Right cardiac atrium (tissue), 5 donors: ENCODE results near the gene C19orf44. TPM values are rescaled to one million over a fixed set of nuclear protein-coding genes. Genes with fewer than 3 reads are reported as not detected.

Experiments used
- ATAC-seq, 2 donors: fragments of 200-7000 bp; cut with Tn5 transposase; one replicate each; pipeline versions ENCODE4 v1.8.0 to v1.9.1; 2020; ENCODE audit warnings: moderate library complexity in 2 of 2, mild to moderate bottlenecking in 1 of 2
- DNase-seq, 3 donors: peaks; one replicate each; pipeline ENCODE4 v3.0.0-alpha.2; 2020
- H3K27ac ChIP-seq: one replicate; pipeline ENCODE4 v1.5.1; 2013; ENCODE audit warnings: mild to moderate bottlenecking, low read length, control low read depth, moderate library complexity
- H3K27me3 ChIP-seq: one replicate; pipeline ENCODE4 v1.6.1; 2013; ENCODE audit not compliant: control insufficient read depth, insufficient read depth
- H3K4me1 ChIP-seq: one replicate; pipeline ENCODE4 v1.6.1; 2013; ENCODE audit warnings: low read length; ENCODE audit not compliant: control insufficient read depth, insufficient read depth
- H3K4me3 ChIP-seq: one replicate; pipeline ENCODE4 v1.5.1; 2013; ENCODE audit warnings: low read length, control low read depth
- H3K9me3 ChIP-seq: one replicate; pipeline ENCODE4 v1.6.1; 2013; ENCODE audit warnings: low read length; ENCODE audit not compliant: control insufficient read depth
- WGBS: extraction: QIAGEN DNeasy Blood & Tissue Kit; methylation state at CpG from one replicate; pipeline ENCODE4 v1.1.7; 2013; 5-methylcytosine and 5-hydroxymethylcytosine counted together
- intact Hi-C, 4 donors: fragments of 100-400 bp; cut with DNase I; formaldehyde crosslinking; loops; one replicate each; pipeline versions ENCODE4 v1.11.0 to v1.14.0; 2022 to 2023
- polyA plus RNA-seq: library from polyadenylated mRNA; stranded (reverse); fragments of 200-250 nt; gene quantifications from one replicate; pipeline ENCODE4 v1.2.3, GENCODE V29; 2013
- total RNA-seq, 4 donors: library from RNA; stranded (reverse); fragmentation: NEBNext Ultra II Directional; extraction: Animal tissue kit (Norgen Biotek cat#: 25700); gene quantifications; one replicate each; pipeline ENCODE4 v1.2.1, GENCODE V29; 2021
- donor health status: healthy with polysubstance abuse.
- donor health status: DM: no; HTN: yes; CAD: no.
- donor health status: DM: no; HTN: no; CAD: no.
- donor health status: DM: no; HTN: yes; CAD: no; lungs with severe emphysema.
- donor health status: DM: yes; HTN: yes; CAD: no.

C19orf44 gene
- total and polyA plus RNA-seq, 5 donors: 3.3 to 4.2 (median 3.8) TPM

DNA sequence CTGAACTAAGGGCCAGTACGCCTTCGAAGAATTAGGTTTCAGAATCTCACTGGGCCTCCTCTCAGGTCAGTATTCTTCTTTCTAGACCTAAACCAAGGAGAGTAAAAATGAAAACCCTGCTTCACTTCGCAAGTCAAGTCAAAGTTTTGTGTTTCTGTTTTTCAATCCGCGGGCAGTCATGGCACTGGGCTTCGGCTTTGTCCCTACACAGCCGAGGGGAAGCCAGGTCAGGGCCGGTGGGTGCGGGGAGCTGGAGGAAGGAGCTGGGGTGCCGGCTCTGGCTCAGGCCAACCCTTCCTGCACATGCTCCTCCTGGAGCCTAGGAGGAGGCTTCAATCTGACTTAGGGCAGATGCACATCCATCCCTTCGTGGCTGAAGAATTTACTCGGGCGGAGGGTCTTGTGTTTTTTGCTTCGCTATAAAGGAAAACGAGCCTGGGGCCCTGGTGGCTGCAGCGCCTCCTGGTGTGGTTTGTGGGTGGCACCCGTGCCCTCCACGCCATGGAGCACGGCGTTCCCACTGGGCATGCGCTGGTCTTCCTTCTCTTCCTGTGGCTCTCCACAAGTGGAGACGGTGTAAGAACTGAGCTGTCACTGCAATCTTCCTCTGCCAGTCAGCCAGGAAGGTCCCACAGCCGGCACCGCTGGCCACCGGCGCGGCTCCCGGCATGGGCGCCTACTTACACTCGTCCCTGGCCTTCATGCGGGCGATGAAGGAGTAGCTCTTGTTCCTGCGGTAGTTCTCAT lies 22.5 kb downstream of the C19orf44 start:
- no peak for ATAC-seq
- intact Hi-C loops: no loop called here
- 83% methylated on average over 33 of the region's 33 CpGs for WGBS
- no peaks in the 10 kb centered on the region for H3K4me1 ChIP-seq
- H3K27me3 ChIP-seq: no peaks in the 10 kb centered on the region
- no peak overlapping the region for H3K4me3 ChIP-seq
- H3K27ac ChIP-seq: no peak overlapping the region
- H3K9me3 ChIP-seq: no peaks in the 10 kb centered on the region
- DNase-seq: no peak

GRCh38 chr19:16519230-16519687 lies 23.1 kb downstream of the C19orf44 start:
- no peaks in the 10 kb centered on the region for H3K27me3 ChIP-seq
- no peak overlapping the region for H3K4me3 ChIP-seq
- DNase-seq (no peak), ATAC-seq (no peak)
- H3K27ac ChIP-seq: no peak overlapping the region
- no peaks in the 10 kb centered on the region for H3K9me3 ChIP-seq
- intact Hi-C loops: no loop called here
- 92% methylated on average over 24 of the region's 24 CpGs for whole genome bisulfite sequencing
- no peaks in the 10 kb centered on the region for H3K4me1 ChIP-seq

DNA sequence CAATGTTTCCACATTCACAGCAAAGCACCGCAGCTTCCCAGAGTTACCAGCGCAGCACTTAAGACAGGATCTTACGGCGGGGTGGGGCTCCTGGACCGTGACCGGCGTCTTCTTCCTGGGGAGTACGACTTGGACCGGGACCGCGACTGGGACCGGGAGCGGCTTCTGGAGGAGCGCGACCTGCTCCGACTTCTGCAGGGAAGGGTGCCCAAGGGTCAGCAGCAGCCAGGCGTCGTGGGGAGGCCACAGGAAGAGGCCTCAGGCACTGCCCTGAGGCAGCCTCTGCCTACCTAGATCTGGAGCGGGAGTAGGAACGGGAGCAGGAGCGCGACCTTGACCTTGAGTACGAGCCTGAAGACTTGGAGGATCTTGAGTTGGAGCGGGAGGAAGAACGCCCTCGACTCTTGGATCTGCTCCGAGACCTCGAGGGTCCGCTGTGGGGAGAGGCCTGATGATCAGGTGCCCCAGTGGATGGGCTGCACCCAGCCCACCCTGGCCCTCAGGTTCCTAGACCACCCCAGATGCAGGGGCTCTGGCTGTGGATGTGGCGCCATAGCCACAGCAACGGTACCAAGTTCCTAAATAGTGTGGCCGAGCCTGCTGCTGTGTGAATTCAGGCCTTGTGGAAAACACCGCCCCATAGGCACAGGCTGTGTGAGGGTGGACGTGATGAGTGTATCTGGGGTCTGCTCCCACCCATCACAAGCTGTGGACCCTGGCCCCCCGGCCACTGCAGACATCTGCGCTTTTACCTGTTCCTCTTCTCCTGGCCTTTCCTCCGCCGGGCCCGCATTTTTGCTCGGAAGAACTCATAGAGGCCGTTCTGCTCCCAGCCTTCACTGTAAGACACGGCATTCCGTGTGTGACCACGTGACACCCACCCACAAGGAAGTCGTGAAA lies 24.1 kb downstream of the C19orf44 start:
- WGBS: 91% methylated on average over 45 of the region's 45 CpGs
- Histone ChIP-seq H3K27me3 (no peaks in the 10 kb centered on the region), H3K4me3 (no peak overlapping the region), H3K4me1 (no peaks in the 10 kb centered on the region), H3K9me3 (no peaks in the 10 kb centered on the region), H3K27ac (no peak overlapping the region)
- ATAC-seq: no peak
- peak in 1 of 3 donors; percentile 11 for DNase-seq
- intact Hi-C loops: no loop called here

DNA sequence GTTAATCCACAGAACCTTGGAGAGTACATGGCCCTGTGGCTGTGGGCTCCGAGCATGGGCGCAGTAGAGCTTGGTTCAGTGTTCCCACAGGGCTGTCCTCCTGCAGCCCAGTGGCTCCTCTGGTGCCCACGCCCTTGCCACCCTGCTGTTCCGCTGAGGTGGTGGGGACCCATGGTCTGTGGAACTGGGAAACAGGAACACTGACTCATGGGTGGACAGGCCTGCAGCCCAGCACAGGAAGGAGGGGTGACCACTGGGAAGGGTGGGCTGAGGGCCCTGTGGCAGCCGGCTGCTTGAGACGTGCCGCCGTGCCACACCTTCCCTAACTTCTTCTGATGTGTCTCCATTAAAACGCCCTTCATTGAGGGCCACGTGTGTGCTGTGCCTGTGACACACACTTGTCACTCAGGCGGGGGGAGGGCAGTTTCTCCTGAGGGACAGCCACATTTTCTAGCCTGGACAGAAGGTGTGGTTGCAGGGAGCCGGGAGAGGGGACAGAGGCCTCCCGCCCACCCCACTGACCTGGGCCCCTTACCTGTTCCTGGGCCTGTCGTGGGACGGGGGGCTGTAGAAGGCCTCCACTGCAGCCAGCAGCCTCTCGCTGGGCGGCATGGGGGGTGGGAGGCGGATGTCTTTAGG lies 24.9 kb downstream of the C19orf44 start:
- Histone ChIP-seq H3K27me3 (no peaks in the 10 kb centered on the region), H3K4me3 (no peak overlapping the region), H3K27ac (no peak overlapping the region), H3K4me1 (no peaks in the 10 kb centered on the region), H3K9me3 (no peaks in the 10 kb centered on the region)
- 89% methylated on average over 18 of the region's 18 CpGs for WGBS
- DNase-seq (no peak), ATAC-seq (no peak)
- intact Hi-C loops: no loop called here

DNA sequence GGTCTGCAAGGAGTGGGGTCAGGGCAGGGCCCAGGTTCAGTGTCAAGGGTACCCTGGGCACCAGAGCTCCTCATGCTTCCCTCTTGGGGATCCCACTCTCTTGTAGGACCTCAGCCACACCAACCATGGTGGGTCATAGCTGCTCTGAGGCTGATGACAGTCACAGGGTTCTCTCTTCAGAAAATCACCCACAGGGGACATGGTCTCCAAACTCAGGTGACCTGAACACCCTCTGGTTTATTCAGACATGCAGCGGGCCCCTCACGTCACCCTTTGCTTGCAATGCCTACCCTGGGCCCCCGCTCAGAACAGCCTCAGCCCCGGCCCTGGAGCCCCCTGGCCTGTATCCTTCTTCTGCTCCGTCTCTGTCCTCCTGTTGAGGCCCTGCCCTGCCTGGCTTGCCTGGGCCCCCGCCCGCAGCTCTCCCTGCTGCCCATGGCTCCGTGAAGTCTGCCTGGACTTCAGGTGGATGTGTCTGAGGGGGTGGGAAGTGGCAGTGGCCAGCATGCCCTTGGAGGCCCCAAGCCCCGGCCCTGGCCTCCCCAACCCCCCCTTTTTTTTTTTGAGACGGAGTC lies 25.6 kb downstream of the C19orf44 start:
- Histone ChIP-seq H3K4me1 (no peaks in the 10 kb centered on the region), H3K27ac (no peak overlapping the region), H3K27me3 (no peaks in the 10 kb centered on the region), H3K4me3 (no peak overlapping the region), H3K9me3 (no peaks in the 10 kb centered on the region)
- intact Hi-C loops: no loop called here
- 90% methylated on average over 10 of the region's 10 CpGs for WGBS
- ATAC-seq (no peak), DNase-seq (no peak)

DNA sequence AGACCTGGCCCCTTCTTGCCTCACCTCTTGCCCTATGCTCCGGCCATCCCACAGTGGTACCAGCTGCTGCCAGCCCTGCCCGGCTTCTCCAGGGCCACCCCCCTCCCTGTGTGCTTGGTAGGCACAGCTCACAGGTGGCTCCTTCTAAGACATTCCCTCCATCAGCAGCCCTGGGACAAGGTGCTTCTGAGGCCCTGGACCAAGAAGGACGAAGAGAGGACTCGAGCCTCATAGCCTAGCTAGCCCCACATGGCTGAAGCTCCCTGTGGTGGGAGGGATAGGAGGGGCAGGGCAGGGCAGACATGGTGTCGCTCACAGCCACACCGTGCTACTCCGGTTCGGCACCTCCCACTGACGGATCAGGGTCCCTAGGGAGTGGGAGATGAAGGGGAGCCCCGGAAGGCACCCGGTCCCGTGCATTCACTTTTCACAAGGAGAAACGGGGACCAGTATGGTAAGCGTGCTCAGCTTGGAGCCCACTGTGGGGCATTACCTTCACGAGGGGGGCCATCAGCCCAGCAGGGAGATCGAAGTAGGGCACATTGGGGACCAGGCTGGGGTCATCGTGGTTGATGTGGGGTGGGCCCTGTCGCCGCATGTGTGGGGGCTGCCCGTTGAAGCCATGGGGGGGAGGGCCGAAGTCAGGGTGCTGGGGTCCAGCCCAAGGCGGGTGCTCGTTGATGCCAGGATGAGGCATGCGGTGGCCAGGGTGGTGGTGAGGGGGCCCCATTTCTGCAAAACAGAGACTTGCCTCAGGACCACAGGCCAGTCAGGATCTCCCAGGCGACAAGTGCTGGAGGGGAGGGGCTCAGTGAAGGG lies 26.6 kb downstream of the C19orf44 start:
- no peak for DNase-seq
- no peak overlapping the region for H3K4me3 ChIP-seq
- H3K27ac ChIP-seq: no peak overlapping the region
- no peaks in the 10 kb centered on the region for H3K9me3 ChIP-seq
- no peaks in the 10 kb centered on the region for H3K27me3 ChIP-seq
- no peak for ATAC-seq
- intact Hi-C loops: no loop called here
- no peaks in the 10 kb centered on the region for H3K4me1 ChIP-seq
- WGBS: 95% methylated on average over 25 of the region's 25 CpGs

GRCh38 chr19:16524991-16525734 lies 29.0 kb downstream of the C19orf44 start:
- ATAC-seq: peak; percentile 8 to 15

GRCh38 chr19:16525751-16526481 lies 29.7 kb downstream of the C19orf44 start:
- no peak for DNase-seq
- Histone ChIP-seq H3K27me3 (no peaks in the 10 kb centered on the region), H3K9me3 (no peaks in the 10 kb centered on the region), H3K27ac (no peak overlapping the region), H3K4me3 (no peak overlapping the region), H3K4me1 (no peaks in the 10 kb centered on the region)
- whole genome bisulfite sequencing: 95% methylated on average over 29 of the region's 29 CpGs
- ATAC-seq: no peak
- intact Hi-C loops: no loop called here

More at GRCh38 chr19:16524991-16525734, 29.0 kb downstream of the C19orf44 start:
- intact Hi-C loops: no loop called here
- no peak overlapping the region for H3K4me3 ChIP-seq
- no peaks in the 10 kb centered on the region for H3K27me3 ChIP-seq
- WGBS: 97% methylated on average over 54 of the region's 54 CpGs
- no peak for DNase-seq
- no peak overlapping the region for H3K27ac ChIP-seq
- no peaks in the 10 kb centered on the region for H3K4me1 ChIP-seq
- H3K9me3 ChIP-seq: no peaks in the 10 kb centered on the region

DNA sequence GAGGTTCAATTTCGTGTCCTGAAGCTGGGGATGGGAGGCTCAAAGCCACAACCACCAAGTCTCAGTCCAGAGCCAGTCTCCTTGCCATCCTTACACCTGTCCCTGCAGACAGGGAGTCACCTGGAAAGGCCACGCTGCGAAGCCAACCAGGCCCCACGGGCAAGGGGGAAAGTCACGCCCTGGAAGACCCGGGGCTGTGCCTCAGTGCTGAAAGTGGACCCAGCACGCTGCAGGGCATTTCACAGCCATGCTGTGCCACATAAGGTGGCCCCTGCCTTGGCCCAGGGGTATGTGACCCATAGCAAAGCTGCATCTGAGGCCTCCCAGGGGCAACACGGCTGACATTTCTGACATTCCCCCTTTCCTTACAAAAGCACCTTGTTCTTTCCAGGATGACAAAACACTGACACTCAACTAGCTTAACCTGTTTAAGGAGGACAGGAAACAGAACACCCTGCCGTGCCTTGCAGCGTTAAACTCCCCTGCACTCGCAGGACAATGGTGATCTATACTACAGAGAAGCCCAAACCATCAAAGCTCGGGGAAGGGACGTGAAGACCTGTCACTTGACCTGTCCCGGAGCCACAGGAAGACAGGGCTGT lies 31.2 kb downstream of the C19orf44 start:
- 83% methylated on average over 14 of the region's 14 CpGs for whole genome bisulfite sequencing
- intact Hi-C loops: no loop called here
- no peak overlapping the region for H3K27ac ChIP-seq

More for the DNA sequence above, 31.2 kb downstream of the C19orf44 start:
- H3K4me1 ChIP-seq: no peaks in the 10 kb centered on the region
- no peak overlapping the region for H3K4me3 ChIP-seq
- no peak for DNase-seq
- no peak for ATAC-seq
- H3K27me3 ChIP-seq: no peaks in the 10 kb centered on the region
- H3K9me3 ChIP-seq: no peaks in the 10 kb centered on the region
